Esophagus squamous epithelium (tissue), 5 donors: Measurements from ENCODE around the gene ANK2. TPM values are rescaled to one million over a fixed set of nuclear protein-coding genes. Genes with fewer than 3 reads are reported as not detected.
A peak's percentile ranks its signal among the peaks of the same experiment; 100 is the strongest.

ENCODE experiments used
- DNase-seq: peaks from one replicate; lab custom pipeline; 2025; lab: John Stamatoyannopoulos, UW
- H3K27ac ChIP-seq, 4 donors: fragments of 200-600 bp; sonication (generic); one replicate each; pipeline ENCODE4 v1.5.1; 2016 to 2019; ENCODE audit warnings: mild to moderate bottlenecking in 1 of 4
- H3K27me3 ChIP-seq, 4 donors: fragments of 200-600 bp; sonication (generic); 1 replicate in 3 of 4; 2 replicates in 1 of 4; pipeline versions ENCODE4 v1.5.1 to v1.6.0; 2017 to 2021; ENCODE audit warnings: antibody characterized with exemption in 1 of 4
- H3K36me3 ChIP-seq, 3 donors: fragments of 200-600 bp; sonication (generic); one replicate each; pipeline ENCODE4 v1.5.1; 2016 to 2019
- H3K4me1 ChIP-seq, 3 donors: fragments of 200-600 bp; sonication (generic); one replicate each; pipeline ENCODE4 v1.5.1; 2017 to 2019
- H3K4me3 ChIP-seq, 4 donors: fragments of 200-600 bp; sonication (generic); 1 replicate in 3 of 4; 2 replicates in 1 of 4; pipeline ENCODE4 v1.5.1; 2016 to 2019; ENCODE audit warnings: mild to moderate bottlenecking in 2 of 4, moderate library complexity in 1 of 4
- H3K9me3 ChIP-seq, 3 donors: fragments of 200-600 bp; sonication (generic); one replicate each; pipeline ENCODE4 v1.5.1; 2016 to 2019
- CTCF ChIP-seq, 6 experiments: fragments of 450-650 bp in 4 of 6; fragments of 200-600 bp in 2 of 6; sonication (generic) in 2 of 6; IDR thresholded peaks; one replicate each; pipeline ENCODE4 v1.5.1; 2016 to 2019; ENCODE audit warnings: antibody characterized with exemption in 6 of 6, mild to moderate bottlenecking in 4 of 6, moderate library complexity in 4 of 6
- POLR2A ChIP-seq, 4 donors: fragments of 450-650 bp; IDR thresholded peaks; one replicate each; pipeline ENCODE4 v1.6.1; 2017; ENCODE audit warnings: antibody characterized with exemption in 4 of 4, mild to moderate bottlenecking in 4 of 4, moderate library complexity in 3 of 4
- WGBS, 2 donors: methylation state at CpG; one replicate each; pipeline ENCODE4 v1.1.5; 2018; 5-methylcytosine and 5-hydroxymethylcytosine counted together
- intact Hi-C: fragments of 100-400 bp; cut with DNase I; formaldehyde crosslinking; loops from one replicate; pipeline ENCODE4 v1.15.0; 2022
- total RNA-seq, 4 donors: library from RNA; depleted of rRNA; stranded (reverse); fragments of >200 nt; gene quantifications; one replicate each; pipeline ENCODE4 v1.1.0, GENCODE V29; 2016
- donor health status: DM: yes; HTN: yes; CAD: no.

The ANK2 gene
- total RNA-seq, 4 donors from 2014 or later = 1.4 to 20.8 (median 9.6) TPM

- Histone ChIP-seq H3K36me3 (no peaks in the 10 kb centered on the region), H3K27me3 (no peaks in the 10 kb centered on the region), H3K4me1 (peaks cover 0 to 13% (median 5%) of the 10 kb centered on the region in 3 donors), H3K27ac (no peak overlapping the region), H3K4me3 (no peak overlapping the region), H3K9me3 (no peaks in the 10 kb centered on the region)
- WGBS, 2 donors = 69 to 76% methylated on average over 3 of the region's 3 CpGs
- intact Hi-C loops = no loop called here
- DNase-seq = no peak
- TF ChIP-seq CTCF (IDR thresholded peaks at IDR 0.05) = no peak
Observed at GRCh38 chr4:113142351-113142750, 92.9 kb downstream of the ANK2 start.

- H3K9me3 ChIP-seq = no peaks in the 10 kb centered on the region
- H3K36me3 ChIP-seq = no peaks in the 10 kb centered on the region
- WGBS, 2 donors = 46 to 78% methylated on average over 2 of the region's 2 CpGs
- H3K4me3 ChIP-seq = no peak overlapping the region
- no peak for TF ChIP-seq CTCF (IDR thresholded peaks at IDR 0.05)
- no peak for TF ChIP-seq POLR2A (IDR thresholded peaks at IDR 0.05)
- no peaks in the 10 kb centered on the region for H3K27me3 ChIP-seq
- no peak for DNase-seq
- peaks cover 0 to 19% (median 8%) of the 10 kb centered on the region in 3 donors for H3K4me1 ChIP-seq
- H3K27ac ChIP-seq = no peak overlapping the region
- intact Hi-C loops = no loop called here
Observed at GRCh38 chr4:113144091-113144490, 94.6 kb downstream of the ANK2 start.

- intact Hi-C loops = no loop called here
- no peak for TF ChIP-seq POLR2A (IDR thresholded peaks at IDR 0.05)
- TF ChIP-seq CTCF (IDR thresholded peaks at IDR 0.05) = no peak
- no peak for DNase-seq
- Histone ChIP-seq H3K27me3 (no peaks in the 10 kb centered on the region), H3K4me1 (peaks cover 0 to 19% (median 8%) of the 10 kb centered on the region in 3 donors), H3K9me3 (no peaks in the 10 kb centered on the region), H3K27ac (no peak overlapping the region), H3K36me3 (no peaks in the 10 kb centered on the region), H3K4me3 (no peak overlapping the region)
- WGBS, 2 donors = 63 to 75% methylated on average over 1 of the region's 1 CpG
Observed at GRCh38 chr4:113145147-113145518, 95.7 kb downstream of the ANK2 start.

GRCh38 chr4:113145519-113146291 lies 96.3 kb downstream of the ANK2 start:
- H3K27ac ChIP-seq = peak overlapping the region in 1 of 4 donors; percentile 1
- DNase-seq = no peak
- intact Hi-C loops = no loop called here

More at GRCh38 chr4:113145519-113146291, 96.3 kb downstream of the ANK2 start:
- no peak overlapping the region for H3K4me3 ChIP-seq
- H3K27me3 ChIP-seq = no peaks in the 10 kb centered on the region
- peaks cover 0 to 19% (median 8%) of the 10 kb centered on the region in 3 donors for H3K4me1 ChIP-seq
- TF ChIP-seq POLR2A (IDR thresholded peaks at IDR 0.05) (no peak), CTCF (IDR thresholded peaks at IDR 0.05) (no peak)
- no peaks in the 10 kb centered on the region for H3K36me3 ChIP-seq
- H3K9me3 ChIP-seq = no peaks in the 10 kb centered on the region
- 58 to 64% methylated on average over 6 of the region's 8 CpGs for WGBS, 2 donors
